ENCODE results near the gene CDK5RAP2. TPM values are rescaled to one million over a fixed set of nuclear protein-coding genes. Genes with fewer than 3 reads are reported as not detected.

Gene CDK5RAP2
- total RNA-seq, 1 experiment from 2014 or later = 22.2 TPM

DNA sequence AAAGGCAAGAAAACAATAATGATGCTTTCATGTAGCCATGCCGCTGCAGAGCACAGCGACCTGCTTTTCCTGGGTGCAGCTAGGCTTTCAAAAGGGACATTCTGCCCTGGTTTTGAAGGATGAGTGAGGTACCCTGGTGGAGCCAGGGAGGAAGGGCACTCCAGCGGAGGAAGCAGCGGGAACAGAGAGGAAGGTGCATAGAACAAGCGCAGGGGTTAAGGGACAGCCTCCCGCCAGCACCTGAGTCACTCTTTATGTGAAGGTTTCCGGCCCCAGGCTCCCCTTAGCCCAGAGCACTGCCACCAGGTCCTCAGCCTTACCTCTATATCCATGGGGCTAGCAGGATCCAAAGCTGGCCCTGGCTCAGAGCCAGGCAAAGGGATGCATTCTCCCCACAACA lies 221.1 kb downstream of the CDK5RAP2 start:
- DNase-seq (ENCODE audit: low spot score) = no peak

DNA sequence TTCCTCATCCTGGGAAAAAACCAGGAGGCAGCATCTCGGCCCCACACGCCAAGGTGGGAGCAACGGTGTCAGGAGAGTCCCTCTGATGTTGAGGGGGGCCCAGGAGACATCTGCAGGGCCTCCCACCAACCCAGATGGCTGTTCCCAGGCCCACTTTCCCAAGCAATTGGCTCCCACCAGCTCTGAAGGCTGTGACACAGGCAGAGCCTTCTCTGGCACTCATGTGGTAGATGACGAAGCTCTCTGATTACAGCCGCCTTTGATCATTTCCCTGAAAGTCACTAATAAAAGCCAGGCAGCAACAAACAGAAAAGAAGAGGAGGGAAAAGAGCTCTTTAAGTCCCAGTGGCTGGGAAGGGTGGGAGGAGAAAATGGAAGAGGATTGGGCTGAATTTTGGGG lies 226.5 kb downstream of the CDK5RAP2 start:
- no peak for DNase-seq (ENCODE audit: low spot score)

DNA sequence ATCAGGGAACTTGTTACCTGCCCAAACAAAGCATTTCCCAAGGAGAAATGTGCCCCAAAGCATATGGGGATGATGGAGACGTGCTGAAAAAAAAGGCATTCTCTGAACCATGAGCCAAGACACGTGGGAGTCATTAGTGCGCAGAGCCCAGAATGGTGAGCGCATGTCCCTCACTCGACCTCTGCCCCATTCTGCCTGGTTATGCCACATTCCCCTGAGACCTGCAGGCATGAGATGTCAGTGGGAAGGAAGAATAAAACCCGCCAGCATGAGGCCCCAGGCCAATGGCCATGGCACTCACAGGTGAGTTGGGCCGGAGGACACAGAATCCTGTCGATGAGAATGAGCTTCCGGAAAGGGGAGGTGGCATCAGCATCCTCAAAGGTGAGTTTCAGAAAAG lies 228.9 kb downstream of the CDK5RAP2 start:
- no peak for DNase-seq (ENCODE audit: low spot score)

DNA sequence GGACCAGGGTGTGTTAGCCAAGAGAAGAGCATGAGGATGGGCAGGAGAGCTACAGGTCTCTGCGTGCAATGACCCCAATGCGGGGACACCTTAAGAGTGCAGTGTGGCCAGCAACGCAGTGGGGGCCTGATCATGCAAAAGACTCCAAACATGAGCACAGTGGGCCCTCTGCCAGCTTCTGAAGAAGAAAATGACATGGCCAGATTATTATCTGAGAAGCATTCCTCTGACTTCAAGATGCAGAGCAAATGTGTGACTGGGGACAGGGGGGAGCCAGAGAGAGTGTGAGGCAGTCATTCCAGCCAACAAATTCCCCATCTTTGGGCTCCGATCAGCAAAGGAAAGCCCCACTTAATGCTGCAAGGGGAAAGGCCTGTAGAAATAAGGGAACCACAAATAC lies 229.4 kb downstream of the CDK5RAP2 start:
- DNase-seq (ENCODE audit: low spot score) = no peak

DNA sequence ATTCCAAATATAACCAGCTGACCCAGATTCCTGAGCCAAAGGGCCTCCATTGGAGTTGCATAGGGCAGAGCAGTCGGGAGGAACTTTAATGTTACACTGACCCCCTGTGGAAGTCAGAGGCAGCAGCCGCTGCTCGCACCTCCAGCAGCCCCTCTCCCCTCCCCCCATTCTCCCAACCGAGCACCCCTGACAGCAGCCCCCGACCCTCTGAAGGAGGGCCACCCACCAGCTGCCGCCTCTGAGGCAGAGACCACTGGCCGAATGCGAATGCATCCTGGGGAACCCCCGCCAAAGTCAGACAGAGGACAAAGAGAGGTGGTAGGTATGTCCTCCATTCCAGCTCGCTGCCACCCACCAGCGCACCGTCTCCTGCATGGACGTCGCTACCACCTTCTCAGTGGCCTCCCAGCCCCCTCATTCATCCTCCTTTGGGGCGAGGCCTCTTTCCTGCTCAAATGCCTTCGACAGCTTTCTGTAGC lies 231.0 kb downstream of the CDK5RAP2 start:
- peak; percentile 31 for DNase-seq (ENCODE audit: low spot score)

DNA sequence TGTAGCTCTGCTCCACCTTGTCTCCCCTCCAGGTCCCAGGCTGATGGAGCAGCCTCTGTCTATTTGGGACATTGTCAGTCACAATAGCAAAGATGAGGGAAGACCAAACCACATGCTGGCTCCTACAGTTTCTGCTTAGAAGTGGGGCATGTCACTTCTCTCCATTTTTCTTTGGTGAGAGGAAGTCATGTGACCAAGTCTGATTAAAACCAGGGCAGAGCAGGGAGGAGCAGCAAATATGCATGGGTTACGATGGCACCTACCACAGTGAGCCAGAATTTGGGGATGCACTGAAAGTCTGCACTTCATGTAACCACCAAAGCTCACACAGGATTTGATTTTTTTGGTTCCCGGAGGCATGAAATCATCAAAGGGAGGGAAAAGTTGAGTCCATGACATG lies 234.6 kb downstream of the CDK5RAP2 start:
- no peak for DNase-seq (ENCODE audit: low spot score)

DNA sequence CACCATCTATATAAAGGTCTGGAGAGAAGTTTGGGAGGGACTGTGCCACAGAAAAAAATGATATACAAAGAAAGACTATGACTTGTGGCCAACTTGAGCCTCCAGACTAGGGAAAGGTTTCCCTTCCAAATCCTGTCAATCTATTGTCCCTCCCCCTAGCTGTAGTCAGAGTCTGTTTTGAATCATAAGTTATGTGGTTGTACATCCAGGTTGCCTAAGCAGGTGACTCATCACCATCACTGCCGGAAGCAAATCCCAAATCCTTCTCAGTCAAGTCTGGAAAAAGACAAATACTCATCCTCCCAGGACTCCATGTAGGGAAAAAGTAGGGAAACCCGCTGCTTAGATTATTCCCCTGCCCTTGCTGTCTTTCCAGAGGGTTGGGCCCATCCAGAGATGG lies 235.7 kb downstream of the CDK5RAP2 start:
- DNase-seq (ENCODE audit: low spot score) = peak; percentile 33

DNA sequence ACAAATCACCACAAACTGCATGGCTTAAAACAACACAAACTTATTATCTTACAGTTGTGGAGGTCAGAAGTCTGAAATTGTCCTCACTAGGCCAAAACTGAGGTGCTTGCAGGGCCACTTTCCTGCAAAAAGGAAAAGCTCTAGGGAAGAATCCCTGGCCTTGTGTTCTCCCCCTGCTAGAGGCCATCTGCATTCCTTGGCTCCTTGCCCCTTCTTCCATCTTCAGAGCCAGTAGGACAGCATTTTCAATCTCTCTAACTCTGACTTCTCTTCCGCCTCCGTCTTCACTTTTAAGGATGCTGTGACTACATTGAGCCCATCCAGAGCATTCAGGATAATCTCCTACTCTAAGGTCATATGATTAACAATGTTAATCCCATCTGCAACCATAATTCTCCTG lies 236.6 kb downstream of the CDK5RAP2 start:
- DNase-seq (ENCODE audit: low spot score) = no peak

Other genes with a start within 250 kb of the CDK5RAP2 start
- 2.3 and 2.4 TPM in 2 replicates for gene MEGF9, start 134.3 kb upstream of the CDK5RAP2 start, total RNA-seq (2014; rRNA removed; shearing (Covaris generic))
- 26.7 and 36.2 TPM in 2 replicates for gene FBXW2, start 213.2 kb upstream of the CDK5RAP2 start, total RNA-seq (2014; rRNA removed; shearing (Covaris generic))

Data from HT-29 (cell line).